GM23338 (cell line): ENCODE results near the gene RAB7B. TPM values are rescaled to one million over a fixed set of nuclear protein-coding genes. Genes with fewer than 3 reads are reported as not detected.

Source experiments
- ATAC-seq: fragments of 200-7000 bp; cut with Tn5 transposase; 3 replicates; pipeline ENCODE4 v1.9.1; 2020
- DNase-seq: peaks from one replicate; pipeline ENCODE4 v3.0.0-alpha.2; 2015; ENCODE audit warnings: low spot score
- H2AFZ ChIP-seq: fragments of 200-600 bp; sonication (generic); 2 replicates; pipeline ENCODE4 v1.8.0; 2016; ENCODE audit warnings: antibody characterized with exemption, mild to moderate bottlenecking, moderate library complexity
- H3F3A ChIP-seq: fragments of 200-600 bp; sonication (generic); replicated peaks from 2 replicates; pipeline ENCODE4 v1.8.0; 2017; ENCODE audit warnings: antibody characterized with exemption, mixed run types, low read depth
- H3K27ac ChIP-seq: fragments of 200-600 bp; sonication (generic); 2 replicates; pipeline ENCODE4 v1.6.1; 2016; ENCODE audit warnings: low read depth
- H3K27me3 ChIP-seq: fragments of 200-600 bp; sonication (generic); 2 replicates; pipeline ENCODE4 v1.8.0; 2016; ENCODE audit warnings: mild to moderate bottlenecking, mixed run types, moderate library complexity; ENCODE audit not compliant: insufficient read depth
- H3K36me3 ChIP-seq: fragments of 200-600 bp; sonication (generic); 2 replicates; pipeline ENCODE4 v1.8.0; 2016; ENCODE audit warnings: mild to moderate bottlenecking; ENCODE audit not compliant: insufficient read depth
- H3K4me1 ChIP-seq: fragments of 200-600 bp; sonication (generic); 2 replicates; pipeline ENCODE4 v1.8.0; 2016; ENCODE audit warnings: mild to moderate bottlenecking, moderate library complexity; ENCODE audit not compliant: insufficient read depth
- H3K4me2 ChIP-seq: fragments of 200-600 bp; sonication (generic); 2 replicates; pipeline ENCODE4 v1.7.1; 2017; ENCODE audit warnings: mixed run types
- H3K4me3 ChIP-seq: fragments of 200-600 bp; sonication (generic); 2 replicates; pipeline ENCODE4 v1.6.1; 2016; ENCODE audit warnings: mixed run types
- H3K79me2 ChIP-seq: fragments of 200-600 bp; sonication (generic); replicated peaks from 2 replicates; pipeline ENCODE4 v1.8.0; 2017; ENCODE audit warnings: mild to moderate bottlenecking; ENCODE audit not compliant: insufficient read depth
- H3K9me2 ChIP-seq: fragments of 200-600 bp; sonication (generic); 2 replicates; pipeline ENCODE4 v1.8.0; 2017; ENCODE audit not compliant: insufficient read depth
- H4K20me1 ChIP-seq: fragments of 200-600 bp; sonication (generic); replicated peaks from 2 replicates; pipeline ENCODE4 v1.8.0; 2017; ENCODE audit warnings: mild to moderate bottlenecking; ENCODE audit not compliant: insufficient read depth
- H3K27ac Mint-ChIP-seq: 2 replicates; pipeline ENCODE4 v1.8.0; 2020; ENCODE audit warnings: inconsistent platforms, mild to moderate bottlenecking, moderate library complexity, mixed read lengths
- H3K27me3 Mint-ChIP-seq: 3 replicates; pipeline ENCODE4 v1.8.0; 2022; ENCODE audit warnings: low read depth, mild to moderate bottlenecking, moderate library complexity, mixed read lengths, inconsistent platforms; ENCODE audit not compliant: insufficient read depth, poor library complexity
- H3K36me3 Mint-ChIP-seq: 3 replicates; pipeline ENCODE4 v1.8.0; 2021; ENCODE audit warnings: low read depth, mild to moderate bottlenecking, inconsistent platforms, moderate library complexity, mixed read lengths
- H3K4me1 Mint-ChIP-seq: 3 replicates; pipeline ENCODE4 v1.8.0; 2020; ENCODE audit warnings: mild to moderate bottlenecking, inconsistent platforms, mixed read lengths
- H3K4me3 Mint-ChIP-seq: 3 replicates; pipeline ENCODE4 v1.8.0; 2021; ENCODE audit warnings: moderate library complexity, mild to moderate bottlenecking, inconsistent platforms, mixed read lengths
- H3K9me3 Mint-ChIP-seq: 3 replicates; pipeline ENCODE4 v1.8.0; 2020; ENCODE audit warnings: moderate library complexity, mild to moderate bottlenecking, inconsistent platforms, mixed read lengths
- POLR2AphosphoS5 ChIP-seq: IDR thresholded peaks from 2 replicates; pipeline ENCODE4 v1.6.1; 2016; ENCODE audit warnings: antibody characterized with exemption, low read depth
- STAT1 ChIP-seq: IDR thresholded peaks from one replicate; pipeline ENCODE4 v1.6.1; 2016; ENCODE audit warnings: antibody characterized with exemption; ENCODE audit not compliant: unreplicated experiment
- ZNF114 ChIP-seq: fragments of 250-450 bp; sonication (Bioruptor Pico); IDR thresholded peaks from 2 replicates; pipeline ENCODE4 v1.5.0; 2020; ENCODE audit warnings: mild to moderate bottlenecking, moderate library complexity
- ZNF462 ChIP-seq: fragments of 250-450 bp; sonication (Bioruptor Pico); IDR thresholded peaks from 2 replicates; pipeline ENCODE4 v1.5.0; 2020; ENCODE audit warnings: mild to moderate bottlenecking, moderate library complexity
- polyA plus RNA-seq: library from polyadenylated mRNA; unstranded; fragments of >200 nt; fragmentation: Nextera tagmentation; extraction: Ambion mirVana; gene quantifications from 2 replicates; pipeline ENCODE4 v1.2.1, GENCODE V29; 2016
- total RNA-seq: library from RNA; depleted of rRNA; stranded (reverse); fragments of >200 nt; shearing (Covaris generic); gene quantifications from 2 replicates; pipeline ENCODE4 v1.2.3, GENCODE V29; 2014
- TF ChIP-seq, protein P1 (sequence below): IDR thresholded peaks from one replicate; pipeline ENCODE4 v1.6.1; 2018; ENCODE audit warnings: antibody characterized with exemption; ENCODE audit not compliant: unreplicated experiment
- TF ChIP-seq, protein P2 (sequence below): IDR thresholded peaks from 2 replicates; pipeline ENCODE4 v1.6.1; 2016; ENCODE audit warnings: antibody characterized with exemption

Gene RAB7B
- total and polyA plus RNA-seq, 2 experiments from 2014 or later, result not detected

- Mint-ChIP-seq H3K9me3 (no peaks in the 10 kb centered on the region), H3K36me3 (no peaks in the 10 kb centered on the region), H3K4me3 (no peak overlapping the region), H3K27ac (no peak overlapping the region), H3K27me3 (peaks cover 8% of the 10 kb centered on the region), H3K4me1 (peaks cover 8% of the 10 kb centered on the region; the same call in 2 of the 3 replicates)
- Histone ChIP-seq H3F3A (no peaks in the 10 kb centered on the region), H3K27ac (no peak overlapping the region), H3K4me3 (no peak overlapping the region), H3K4me2 (no peak overlapping the region), H3K79me2 (no peaks in the 10 kb centered on the region), H3K36me3 (no peaks in the 10 kb centered on the region), H3K9me2 (no peaks in the 10 kb centered on the region; the same call in 1 of the 2 replicates), H3K27me3 (no peaks in the 10 kb centered on the region), H4K20me1 (no peaks in the 10 kb centered on the region; the same call in 1 of the 2 replicates), H2AFZ (no peak overlapping the region), H3K4me1 (0 out of 2 replicates have a peak, but pooled peaks cover 7% of the 10 kb centered on the region)
- no peak for TF ChIP-seq STAT1
- TF ChIP-seq ZNF114 (CRISPR knock-in tag), result no peak
- TF ChIP-seq, protein P1, sequence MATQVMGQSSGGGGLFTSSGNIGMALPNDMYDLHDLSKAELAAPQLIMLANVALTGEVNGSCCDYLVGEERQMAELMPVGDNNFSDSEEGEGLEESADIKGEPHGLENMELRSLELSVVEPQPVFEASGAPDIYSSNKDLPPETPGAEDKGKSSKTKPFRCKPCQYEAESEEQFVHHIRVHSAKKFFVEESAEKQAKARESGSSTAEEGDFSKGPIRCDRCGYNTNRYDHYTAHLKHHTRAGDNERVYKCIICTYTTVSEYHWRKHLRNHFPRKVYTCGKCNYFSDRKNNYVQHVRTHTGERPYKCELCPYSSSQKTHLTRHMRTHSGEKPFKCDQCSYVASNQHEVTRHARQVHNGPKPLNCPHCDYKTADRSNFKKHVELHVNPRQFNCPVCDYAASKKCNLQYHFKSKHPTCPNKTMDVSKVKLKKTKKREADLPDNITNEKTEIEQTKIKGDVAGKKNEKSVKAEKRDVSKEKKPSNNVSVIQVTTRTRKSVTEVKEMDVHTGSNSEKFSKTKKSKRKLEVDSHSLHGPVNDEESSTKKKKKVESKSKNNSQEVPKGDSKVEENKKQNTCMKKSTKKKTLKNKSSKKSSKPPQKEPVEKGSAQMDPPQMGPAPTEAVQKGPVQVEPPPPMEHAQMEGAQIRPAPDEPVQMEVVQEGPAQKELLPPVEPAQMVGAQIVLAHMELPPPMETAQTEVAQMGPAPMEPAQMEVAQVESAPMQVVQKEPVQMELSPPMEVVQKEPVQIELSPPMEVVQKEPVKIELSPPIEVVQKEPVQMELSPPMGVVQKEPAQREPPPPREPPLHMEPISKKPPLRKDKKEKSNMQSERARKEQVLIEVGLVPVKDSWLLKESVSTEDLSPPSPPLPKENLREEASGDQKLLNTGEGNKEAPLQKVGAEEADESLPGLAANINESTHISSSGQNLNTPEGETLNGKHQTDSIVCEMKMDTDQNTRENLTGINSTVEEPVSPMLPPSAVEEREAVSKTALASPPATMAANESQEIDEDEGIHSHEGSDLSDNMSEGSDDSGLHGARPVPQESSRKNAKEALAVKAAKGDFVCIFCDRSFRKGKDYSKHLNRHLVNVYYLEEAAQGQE, result no peak
- no peak for TF ChIP-seq POLR2AphosphoS5
- TF ChIP-seq ZNF462 (CRISPR knock-in tag), result no peak
- TF ChIP-seq, protein P2, sequence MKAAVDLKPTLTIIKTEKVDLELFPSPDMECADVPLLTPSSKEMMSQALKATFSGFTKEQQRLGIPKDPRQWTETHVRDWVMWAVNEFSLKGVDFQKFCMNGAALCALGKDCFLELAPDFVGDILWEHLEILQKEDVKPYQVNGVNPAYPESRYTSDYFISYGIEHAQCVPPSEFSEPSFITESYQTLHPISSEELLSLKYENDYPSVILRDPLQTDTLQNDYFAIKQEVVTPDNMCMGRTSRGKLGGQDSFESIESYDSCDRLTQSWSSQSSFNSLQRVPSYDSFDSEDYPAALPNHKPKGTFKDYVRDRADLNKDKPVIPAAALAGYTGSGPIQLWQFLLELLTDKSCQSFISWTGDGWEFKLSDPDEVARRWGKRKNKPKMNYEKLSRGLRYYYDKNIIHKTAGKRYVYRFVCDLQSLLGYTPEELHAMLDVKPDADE, result no peak
- ATAC-seq (no peak), DNase-seq (no peak)
These were observed 13.4 kb downstream of the RAB7B start for GRCh38 chr1:205989786-205990185.
